ENCODE measurements around the gene ANAPC2. TPM values are rescaled to one million over a fixed set of nuclear protein-coding genes. Genes with fewer than 3 reads are reported as not detected.

Gene ANAPC2
- total and polyA plus RNA-seq, 4 donors, result 9.3 to 32.6 (median 19.6) TPM

- no peak overlapping the region for H3K9ac ChIP-seq (ENCODE audit: low read depth in 1 of 2, low read length in 2 of 2)
- TF ChIP-seq TAF1 (conservative IDR thresholded peaks at IDR 0.05), result no peak
- TF ChIP-seq CTCF (IDR thresholded peaks at IDR 0.05; ENCODE audit: low read depth, low read length, missing input control), result no peak
- TF ChIP-seq SP1 (IDR thresholded peaks at IDR 0.05), result no peak
- no peaks in the 10 kb centered on the region for H3K4me1 ChIP-seq (ENCODE audit: control insufficient read depth in 4 of 4, insufficient read depth in 4 of 4, low read length in 3 of 4)
- no peak overlapping the region for H3K27ac ChIP-seq (ENCODE audit: low read depth in 1 of 2, low read length in 2 of 2)
- H3K27me3 ChIP-seq (ENCODE audit: control insufficient read depth in 4 of 4, insufficient read depth in 4 of 4, low read length in 3 of 4), result peaks cover 0 to 5% (median 3%) of the 10 kb centered on the region in 4 donors
- H3K36me3 ChIP-seq (ENCODE audit: control insufficient read depth in 4 of 4, insufficient read depth in 3 of 4, low read depth in 1 of 4, low read length in 3 of 4), result no peaks in the 10 kb centered on the region
- H3K4me3 ChIP-seq (ENCODE audit: low read depth in 1 of 3, low read length in 3 of 3), result no peak overlapping the region
- no peak for DNase-seq (ENCODE audit: low spot score)
- 56% methylated on average over 49 of the region's 49 CpGs for WGBS
- H3K9me3 ChIP-seq (ENCODE audit: control insufficient read depth in 4 of 4, low read length in 3 of 4), result no peaks in the 10 kb centered on the region
Observed at GRCh38 chr9:137145731-137146526, 42.4 kb downstream of the ANAPC2 start.

- Histone ChIP-seq H3K4me1 (ENCODE audit: control insufficient read depth in 4 of 4, insufficient read depth in 4 of 4, low read length in 3 of 4) (no peaks in the 10 kb centered on the region), H3K9ac (ENCODE audit: low read depth in 1 of 2, low read length in 2 of 2) (no peak overlapping the region), H3K27ac (ENCODE audit: low read depth in 1 of 2, low read length in 2 of 2) (no peak overlapping the region), H3K9me3 (ENCODE audit: control insufficient read depth in 4 of 4, low read length in 3 of 4) (no peaks in the 10 kb centered on the region), H3K36me3 (ENCODE audit: control insufficient read depth in 4 of 4, insufficient read depth in 3 of 4, low read depth in 1 of 4, low read length in 3 of 4) (no peaks in the 10 kb centered on the region), H3K27me3 (ENCODE audit: control insufficient read depth in 4 of 4, insufficient read depth in 4 of 4, low read length in 3 of 4) (peaks cover 5 to 6% (median 5%) of the 10 kb centered on the region in 4 donors), H3K4me3 (ENCODE audit: low read depth in 1 of 3, low read length in 3 of 3) (no peak overlapping the region)
- no peak for DNase-seq (ENCODE audit: low spot score)
- no peak for TF ChIP-seq JUND (IDR thresholded peaks at IDR 0.05)
- no peak for TF ChIP-seq HNF4G (IDR thresholded peaks at IDR 0.05)
- no peak for TF ChIP-seq SP1 (IDR thresholded peaks at IDR 0.05)
- no peak for TF ChIP-seq FOXA2 (IDR thresholded peaks at IDR 0.05)
- no peak for TF ChIP-seq EGR1 (IDR thresholded peaks at IDR 0.05; ENCODE audit: low read depth in 2 of 2)
- TF ChIP-seq ZBTB33 (IDR thresholded peaks at IDR 0.05), result no peak
- TF ChIP-seq HNF4A (conservative IDR thresholded peaks at IDR 0.05), result no peak
- TF ChIP-seq MAX (IDR thresholded peaks at IDR 0.05), result no peak
- TF ChIP-seq REST (IDR thresholded peaks at IDR 0.05), result no peak
- TF ChIP-seq TAF1 (conservative IDR thresholded peaks at IDR 0.05), result no peak
- TF ChIP-seq RAD21 (IDR thresholded peaks at IDR 0.05), result no peak
- TF ChIP-seq CTCF (IDR thresholded peaks at IDR 0.05; ENCODE audit: low read depth, low read length, missing input control), result no peak
- TF ChIP-seq YY1 (IDR thresholded peaks at IDR 0.05), result no peak
- TF ChIP-seq FOXA1 (IDR thresholded peaks at IDR 0.05), result no peak
- no peak for TF ChIP-seq GABPA (IDR thresholded peaks at IDR 0.05 in 1 of 2, conservative IDR thresholded peaks at IDR 0.05 in 1 of 2)
- TF ChIP-seq NR2F2 (IDR thresholded peaks at IDR 0.05), result no peak
- TF ChIP-seq ATF3 (IDR thresholded peaks at IDR 0.05), result no peak
- 56% methylated on average over 4 of the region's 4 CpGs for WGBS
Observed at GRCh38 chr9:137143459-137143858, 44.9 kb downstream of the ANAPC2 start.
